HCT116 (cell line): ENCODE data around the gene DOCK4.

Experiments used
- ATF3 ChIP-seq: IDR thresholded peaks from 2 replicates; pipeline ENCODE4 v1.6.1; 2012
- EZH2 ChIP-seq: fragments of 200-600 bp; sonication (generic); IDR thresholded peaks from 2 replicates; pipeline ENCODE4 v1.6.1; 2017; ENCODE audit warnings: antibody characterized with exemption, mixed run types
- EZH2phosphoT487 ChIP-seq: fragments of 200-600 bp; IDR thresholded peaks from 2 replicates; pipeline ENCODE4 v1.6.1; 2018; ENCODE audit warnings: antibody characterized with exemption, borderline replicate concordance
- POLR2A ChIP-seq: IDR thresholded peaks from 2 replicates; pipeline ENCODE4 v1.7.0; 2011; ENCODE audit warnings: borderline replicate concordance; ENCODE audit not compliant: insufficient read depth, insufficient read length; ENCODE audit errors: extremely low read depth
- RAD21 ChIP-seq: IDR thresholded peaks from 2 replicates; pipeline ENCODE4 v1.6.1; 2012; ENCODE audit warnings: low read depth, mild to moderate bottlenecking
- TCF7L2 ChIP-seq: IDR thresholded peaks from 2 replicates; pipeline ENCODE4 v1.7.0; 2011; ENCODE audit warnings: borderline replicate concordance, inconsistent platforms; ENCODE audit not compliant: insufficient read depth, insufficient read length; ENCODE audit errors: extremely low read depth
- YY1 ChIP-seq: IDR thresholded peaks from 2 replicates; pipeline ENCODE4 v1.6.1; 2011; ENCODE audit warnings: low read length, low read depth, moderate library complexity, mild to moderate bottlenecking; ENCODE audit not compliant: insufficient replicate concordance; ENCODE audit errors: extremely low read depth
- TF ChIP-seq, protein P1 (sequence below), 3 experiments: fragments of 200-600 bp in 1 of 3; sonication (generic) in 1 of 3; IDR thresholded peaks in 2 of 3; conservative IDR thresholded peaks in 1 of 3; 2 replicates each; pipeline ENCODE4 v1.5.1; 2012 to 2017; ENCODE audit warnings: low read depth in 2 of 3, low read length in 2 of 3, antibody characterized with exemption in 1 of 3, borderline replicate concordance in 1 of 3, control low read depth in 1 of 3, mild to moderate bottlenecking in 1 of 3, mixed read lengths in 1 of 3, mixed run types in 1 of 3, moderate library complexity in 1 of 3; ENCODE audit not compliant: insufficient read depth in 1 of 3
- TF ChIP-seq, protein P2 (sequence below): IDR thresholded peaks from 2 replicates; pipeline ENCODE4 v1.6.1; 2012

- TF ChIP-seq, protein P1, sequence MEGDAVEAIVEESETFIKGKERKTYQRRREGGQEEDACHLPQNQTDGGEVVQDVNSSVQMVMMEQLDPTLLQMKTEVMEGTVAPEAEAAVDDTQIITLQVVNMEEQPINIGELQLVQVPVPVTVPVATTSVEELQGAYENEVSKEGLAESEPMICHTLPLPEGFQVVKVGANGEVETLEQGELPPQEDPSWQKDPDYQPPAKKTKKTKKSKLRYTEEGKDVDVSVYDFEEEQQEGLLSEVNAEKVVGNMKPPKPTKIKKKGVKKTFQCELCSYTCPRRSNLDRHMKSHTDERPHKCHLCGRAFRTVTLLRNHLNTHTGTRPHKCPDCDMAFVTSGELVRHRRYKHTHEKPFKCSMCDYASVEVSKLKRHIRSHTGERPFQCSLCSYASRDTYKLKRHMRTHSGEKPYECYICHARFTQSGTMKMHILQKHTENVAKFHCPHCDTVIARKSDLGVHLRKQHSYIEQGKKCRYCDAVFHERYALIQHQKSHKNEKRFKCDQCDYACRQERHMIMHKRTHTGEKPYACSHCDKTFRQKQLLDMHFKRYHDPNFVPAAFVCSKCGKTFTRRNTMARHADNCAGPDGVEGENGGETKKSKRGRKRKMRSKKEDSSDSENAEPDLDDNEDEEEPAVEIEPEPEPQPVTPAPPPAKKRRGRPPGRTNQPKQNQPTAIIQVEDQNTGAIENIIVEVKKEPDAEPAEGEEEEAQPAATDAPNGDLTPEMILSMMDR (IDR thresholded peaks at IDR 0.05 in 2 of 3, conservative IDR thresholded peaks at IDR 0.05 in 1 of 3; ENCODE audit: borderline replicate concordance in 1 of 3, insufficient read depth in 1 of 3, low read depth in 2 of 3, low read length in 2 of 3), result no peak
- TF ChIP-seq ATF3 (no peak), POLR2A (no peak), EZH2phosphoT487 (no peak), RAD21 (no peak), EZH2 (no peak), YY1 (no peak), TCF7L2 (no peak)
- TF ChIP-seq, protein P2, sequence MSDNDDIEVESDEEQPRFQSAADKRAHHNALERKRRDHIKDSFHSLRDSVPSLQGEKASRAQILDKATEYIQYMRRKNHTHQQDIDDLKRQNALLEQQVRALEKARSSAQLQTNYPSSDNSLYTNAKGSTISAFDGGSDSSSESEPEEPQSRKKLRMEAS, result no peak
These were observed 498.1 kb downstream of the DOCK4 start for GRCh38 chr7:111708072-111708471.
